COR-L47 (cell line): Measurements from ENCODE around the gene PI16.

Experiments used
- DNase-seq: peaks from one replicate; lab custom pipeline; 2025; lab: John Stamatoyannopoulos, UW

The PI16 gene

GRCh38 chr6:36958775-36959554, 4.4 kb downstream of the PI16 start:
- no peak for DNase-seq

GRCh38 chr6:36959555-36960250, 5.2 kb downstream of the PI16 start:
- no peak for DNase-seq

- no peak for DNase-seq
Measured at GRCh38 chr6:36961441-36962435, 7.2 kb downstream of the PI16 start.

GRCh38 chr6:36962874-36963273, 8.3 kb downstream of the PI16 start:
- peak; percentile 18 for DNase-seq

- no peak for DNase-seq
Measured at GRCh38 chr6:36963451-36964290, 9.1 kb downstream of the PI16 start.

GRCh38 chr6:36964349-36964748, 9.8 kb downstream of the PI16 start:
- DNase-seq, result no peak

- DNase-seq, result no peak
Measured at GRCh38 chr6:36964908-36965307, 10.4 kb downstream of the PI16 start.

- no peak for DNase-seq
Measured at GRCh38 chr6:36967301-36967700, 12.8 kb downstream of the PI16 start.

- DNase-seq, result no peak
Measured at GRCh38 chr6:36967757-36968156, 13.2 kb downstream of the PI16 start.

GRCh38 chr6:36968266-36968977, 13.9 kb downstream of the PI16 start:
- peak; percentile 79 for DNase-seq

- no peak for DNase-seq
Measured at GRCh38 chr6:36969240-36969691, 14.7 kb downstream of the PI16 start.

- DNase-seq, result no peak
Measured at GRCh38 chr6:36969988-36970891, 15.7 kb downstream of the PI16 start.

- no peak for DNase-seq
Measured at GRCh38 chr6:36970892-36971842, 16.6 kb downstream of the PI16 start.

GRCh38 chr6:36971921-36972673, 17.6 kb downstream of the PI16 start:
- DNase-seq, result no peak

- DNase-seq, result no peak
Measured at GRCh38 chr6:36973190-36973589, 18.7 kb downstream of the PI16 start.

- DNase-seq, result no peak
Measured at GRCh38 chr6:36973647-36974046, 19.1 kb downstream of the PI16 start.

GRCh38 chr6:36975231-36976006, 20.9 kb downstream of the PI16 start:
- no peak for DNase-seq
